Sciatic nerve (tissue), 2 donors: ENCODE results near the gene C6orf136. TPM values are rescaled to one million over a fixed set of nuclear protein-coding genes. Genes with fewer than 3 reads are reported as not detected.

Experiments used
- ATAC-seq: fragments of 200-7000 bp; cut with Tn5 transposase; one replicate; pipeline ENCODE4 v1.9.1; 2020; ENCODE audit warnings: mild to moderate bottlenecking, moderate library complexity
- DNase-seq: peaks from one replicate; pipeline ENCODE4 v3.0.0-alpha.2; 2020; ENCODE audit warnings: low spot score
- intact Hi-C: fragments of 100-400 bp; cut with DNase I; formaldehyde crosslinking; loops from one replicate; pipeline ENCODE4 v1.14.2; 2022
- total RNA-seq: library from RNA; stranded (reverse); fragmentation: NEBNext Ultra II Directional; extraction: Animal tissue kit (Norgen Biotek cat#: 25700); gene quantifications from one replicate; pipeline ENCODE4 v1.2.1, GENCODE V29; 2021
- donor health status: DM: no; HTN: no; CAD: no.
- donor health status: DM: no; HTN: no; CAD: no.

Gene C6orf136
- total RNA-seq, 1 donor from 2014 or later, result 17.0 TPM

GRCh38 chr6:30683183-30683979 lies 36.4 kb downstream of the C6orf136 start:
- DNase-seq, result peak; percentile 72
- intact Hi-C loops, result no loop called here
- no peak for ATAC-seq

GRCh38 chr6:30683980-30684338 lies 37.0 kb downstream of the C6orf136 start:
- intact Hi-C loops, result no loop called here
- DNase-seq (no peak), ATAC-seq (no peak)

GRCh38 chr6:30684386-30685156 lies 37.6 kb downstream of the C6orf136 start:
- ATAC-seq (no peak), DNase-seq (peak; percentile 77)

GRCh38 chr6:30685157-30686008 lies 38.5 kb downstream of the C6orf136 start:
- peak; percentile 68 for DNase-seq
- intact Hi-C loops, result no loop called here
- no peak for ATAC-seq

More at GRCh38 chr6:30684386-30685156, 37.6 kb downstream of the C6orf136 start:
- intact Hi-C loops, result no loop called here

GRCh38 chr6:30686009-30686907 lies 39.3 kb downstream of the C6orf136 start, which contains the start of gene PPP1R18:
TSS of gene PPP1R18 (minus strand) at chr6:30686645. CDS start at chr6:30686018, 627 bp downstream.
- peak; percentile 92 for DNase-seq
- intact Hi-C loops, result no loop called here

GRCh38 chr6:30686908-30687658 lies 40.1 kb downstream of the C6orf136 start:
- DNase-seq, result peak; percentile 97
- intact Hi-C loops, result no loop called here

More at GRCh38 chr6:30686009-30686907, 39.3 kb downstream of the C6orf136 start, which contains the start of gene PPP1R18:
- ATAC-seq, result peak; percentile 73

GRCh38 chr6:30687659-30688431 lies 40.9 kb downstream of the C6orf136 start:
- peak; percentile 80 for DNase-seq
- ATAC-seq, result peak; percentile 35
- intact Hi-C loops, result no loop called here

More at GRCh38 chr6:30686908-30687658, 40.1 kb downstream of the C6orf136 start:
- peak; percentile 78 for ATAC-seq

GRCh38 chr6:30688569-30688968 lies 41.6 kb downstream of the C6orf136 start:
- no peak for ATAC-seq
- no peak for DNase-seq
- intact Hi-C loops, result no loop called here

- intact Hi-C loops, result no loop called here
- DNase-seq, result no peak
Observed at GRCh38 chr6:30689022-30689865, 42.3 kb downstream of the C6orf136 start.

GRCh38 chr6:30689985-30690384 lies 43.1 kb downstream of the C6orf136 start:
- intact Hi-C loops, result no loop called here
- no peak for ATAC-seq
- no peak for DNase-seq

More at GRCh38 chr6:30689022-30689865, 42.3 kb downstream of the C6orf136 start:
- ATAC-seq, result no peak

GRCh38 chr6:30690403-30691207 lies 43.7 kb downstream of the C6orf136 start, which contains the start of gene NRM:
TSS of gene NRM (minus strand) at chr6:30690984. CDS start at chr6:30690974, 10 bp downstream.
- intact Hi-C loops, result no loop called here
- ATAC-seq (peak; percentile 76), DNase-seq (peak; percentile 90)

GRCh38 chr6:30691208-30691847 lies 44.4 kb downstream of the C6orf136 start:
- no peak for ATAC-seq
- intact Hi-C loops, result no loop called here
- DNase-seq, result no peak

- DNase-seq (no peak), ATAC-seq (no peak)
- intact Hi-C loops, result no loop called here
Observed at GRCh38 chr6:30696432-30696831, 49.5 kb downstream of the C6orf136 start.

GRCh38 chr6:30700340-30700739 lies 53.4 kb downstream of the C6orf136 start:
- ATAC-seq (peak; percentile 50), DNase-seq (no peak)
- intact Hi-C loops, result no loop called here
